Immature natural killer cell (primary cell): ENCODE data around the gene ONECUT3. TPM values are rescaled to one million over a fixed set of nuclear protein-coding genes. Genes with fewer than 3 reads are reported as not detected.
"Not testable (repeated sequence)": the region's sequence is repeated elsewhere in the genome, so short reads cannot be mapped to it uniquely, and the experiment has no call there.

Source experiments
- DNase-seq, 3 donors: peaks; one replicate each; pipeline ENCODE4 v3.0.0; 2022; ENCODE audit warnings: mixed read lengths in 1 of 3
- H3K27ac Mint-ChIP-seq, 6 donors: one replicate each; pipeline ENCODE4 v1.8.0; 2020; ENCODE audit warnings: mixed read lengths in 6 of 6, mild to moderate bottlenecking in 5 of 6, inconsistent platforms in 4 of 6, moderate library complexity in 3 of 6
- H3K27me3 Mint-ChIP-seq, 3 donors: one replicate each; pipeline ENCODE4 v1.8.0; 2020 to 2021; ENCODE audit warnings: low read depth in 3 of 3, mild to moderate bottlenecking in 3 of 3, mixed read lengths in 3 of 3, moderate library complexity in 3 of 3, inconsistent platforms in 1 of 3
- H3K36me3 Mint-ChIP-seq, 3 donors: one replicate each; pipeline ENCODE4 v1.8.0; 2020; ENCODE audit warnings: mixed read lengths in 3 of 3, inconsistent platforms in 2 of 3, mild to moderate bottlenecking in 2 of 3
- H3K4me1 Mint-ChIP-seq, 2 donors: one replicate each; pipeline ENCODE4 v1.8.0; 2020; ENCODE audit warnings: inconsistent platforms in 2 of 2, mild to moderate bottlenecking in 2 of 2, mixed read lengths in 2 of 2, moderate library complexity in 1 of 2
- H3K4me3 Mint-ChIP-seq, 5 donors: one replicate each; pipeline ENCODE4 v1.8.0; 2020; ENCODE audit warnings: mild to moderate bottlenecking in 5 of 5, mixed read lengths in 5 of 5, inconsistent platforms in 3 of 5, moderate library complexity in 3 of 5
- H3K9me3 Mint-ChIP-seq, 6 donors: one replicate each; pipeline ENCODE4 v1.8.0; 2020; ENCODE audit warnings: mild to moderate bottlenecking in 6 of 6, mixed read lengths in 6 of 6, inconsistent platforms in 4 of 6, moderate library complexity in 3 of 6
- polyA plus RNA-seq, 3 donors: library from polyadenylated mRNA; unstranded; fragments of 300-500 nt; fragmentation: Illumina TruSeq; gene quantifications; one replicate each; pipeline ENCODE4 v1.2.3, GENCODE V29; 2021

Gene ONECUT3
- polyA plus RNA-seq, result not detected

DNA sequence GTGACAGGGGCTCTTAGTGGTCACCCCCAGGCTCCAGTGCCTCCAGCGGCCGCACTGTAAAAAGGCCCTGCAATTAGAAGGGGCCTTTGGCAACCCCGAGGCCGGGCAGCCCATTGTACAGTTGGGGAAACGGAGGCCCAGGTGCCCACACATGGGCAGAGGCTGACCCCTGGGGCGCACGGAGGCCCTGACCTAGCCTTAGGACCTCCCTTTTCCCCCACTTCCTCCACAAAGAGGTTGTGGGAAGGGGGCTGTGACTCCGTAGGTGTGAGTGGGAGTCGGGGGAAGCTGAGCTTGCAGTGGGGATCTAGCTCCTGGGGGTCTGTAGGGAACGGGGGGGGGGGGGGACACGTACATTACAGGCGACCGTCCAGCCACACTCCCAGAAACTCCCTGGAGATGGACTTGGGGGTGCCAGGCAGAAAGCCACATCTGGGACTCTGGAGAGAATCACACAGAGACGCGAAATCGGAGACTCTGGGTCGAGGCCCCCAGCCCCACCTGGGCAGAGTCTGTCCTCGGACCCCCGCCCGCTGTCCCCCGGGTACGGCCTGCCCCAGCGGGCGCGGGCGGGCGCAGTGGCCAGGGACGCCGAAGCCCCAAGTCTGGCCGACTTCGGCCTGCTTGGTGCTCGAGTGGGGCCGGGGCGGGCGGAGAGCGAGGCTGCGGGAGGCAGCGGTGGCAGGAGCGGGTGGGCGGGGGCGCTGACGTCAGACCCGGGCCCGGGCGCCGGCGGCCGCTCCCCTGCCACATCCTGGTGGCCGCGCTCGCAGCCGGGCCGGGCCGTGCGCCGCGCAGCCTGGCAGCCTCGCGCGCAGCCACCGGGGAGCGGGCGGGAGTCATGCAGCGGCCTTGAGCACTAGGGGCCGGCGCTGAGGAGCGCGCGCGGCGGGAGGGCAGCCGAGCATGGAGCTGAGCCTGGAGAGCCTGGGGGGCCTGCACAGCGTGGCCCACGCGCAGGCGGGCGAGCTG lies at the start of gene ONECUT3:
Gene ONECUT3, plus strand, starts transcription at position 750 of the 972 bp plus-strand sequence. Its CDS starts 157 bp downstream, at position 907.
- peaks cover 7 to 11% of the 10 kb centered on the region in 2 donors for H3K4me1 Mint-ChIP-seq
- H3K36me3 Mint-ChIP-seq, result no peaks in the 10 kb centered on the region
- H3K27me3 Mint-ChIP-seq, result peaks cover 20 to 46% (median 29%) of the 10 kb centered on the region in 3 donors
- peaks cover 0 to 1% (median 0%) of the 10 kb centered on the region in 6 donors for H3K9me3 Mint-ChIP-seq
- DNase-seq, result no peak
- no peak within 1 kb of the TSS for H3K4me3 Mint-ChIP-seq
- H3K27ac Mint-ChIP-seq, result no peak within 1 kb of the TSS

DNA sequence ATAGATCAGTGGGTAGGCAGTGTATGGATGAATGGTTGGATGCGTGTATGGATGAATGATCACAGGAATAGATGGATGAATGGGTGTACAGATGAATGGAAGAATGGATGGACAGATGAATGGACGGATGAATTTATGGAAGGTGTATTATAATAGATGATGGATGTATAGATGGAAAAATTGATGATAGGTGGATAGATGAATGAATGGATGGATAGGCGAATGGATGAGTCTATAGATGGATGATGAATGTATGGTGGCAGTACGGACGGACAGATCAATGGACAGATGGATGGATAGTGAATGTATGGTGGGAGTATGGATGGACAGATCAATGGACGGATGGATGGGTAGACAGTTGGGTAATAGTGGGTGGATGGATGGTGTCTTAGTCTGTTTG lies 49.0 kb upstream of the ONECUT3 start:
- H3K27ac Mint-ChIP-seq, result no peak overlapping the region

DNA sequence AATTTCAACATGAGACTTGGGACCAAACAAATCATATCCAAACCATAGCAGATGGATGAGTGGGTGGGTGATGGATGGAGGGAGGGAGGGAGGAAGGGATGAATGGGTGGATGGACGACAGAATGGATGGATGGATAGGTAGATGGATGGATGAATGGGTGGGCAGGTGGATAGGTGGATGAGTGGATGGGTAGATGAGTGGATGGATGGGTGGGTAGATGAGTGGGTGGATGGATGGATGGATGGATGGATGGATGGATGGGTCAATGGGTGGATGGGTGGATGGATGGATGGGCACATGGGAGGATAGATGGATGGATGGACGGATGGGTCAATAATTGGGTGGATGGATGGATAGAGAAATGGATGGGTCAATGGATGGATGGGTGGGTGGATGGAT lies 47.9 kb upstream of the ONECUT3 start:
- Mint-ChIP-seq H3K4me1 (peaks cover 0 to 6% of the 10 kb centered on the region in 2 donors), H3K9me3 (peaks cover 0 to 2% (median 0%) of the 10 kb centered on the region in 6 donors), H3K27ac (no peak overlapping the region), H3K27me3 (peaks cover 8 to 13% (median 10%) of the 10 kb centered on the region in 3 donors), H3K36me3 (peaks cover 0 to 6% (median 0%) of the 10 kb centered on the region in 3 donors), H3K4me3 (no peak overlapping the region)
- DNase-seq, result no peak

More for the DNA sequence above, 49.0 kb upstream of the ONECUT3 start:
- DNase-seq, result no peak
- Mint-ChIP-seq H3K4me1 (peaks cover 0 to 6% of the 10 kb centered on the region in 2 donors), H3K4me3 (no peak overlapping the region), H3K36me3 (peaks cover 0 to 6% (median 0%) of the 10 kb centered on the region in 3 donors), H3K9me3 (peaks cover 0 to 2% (median 0%) of the 10 kb centered on the region in 6 donors), H3K27me3 (peaks cover 8 to 13% (median 9%) of the 10 kb centered on the region in 3 donors)

DNA sequence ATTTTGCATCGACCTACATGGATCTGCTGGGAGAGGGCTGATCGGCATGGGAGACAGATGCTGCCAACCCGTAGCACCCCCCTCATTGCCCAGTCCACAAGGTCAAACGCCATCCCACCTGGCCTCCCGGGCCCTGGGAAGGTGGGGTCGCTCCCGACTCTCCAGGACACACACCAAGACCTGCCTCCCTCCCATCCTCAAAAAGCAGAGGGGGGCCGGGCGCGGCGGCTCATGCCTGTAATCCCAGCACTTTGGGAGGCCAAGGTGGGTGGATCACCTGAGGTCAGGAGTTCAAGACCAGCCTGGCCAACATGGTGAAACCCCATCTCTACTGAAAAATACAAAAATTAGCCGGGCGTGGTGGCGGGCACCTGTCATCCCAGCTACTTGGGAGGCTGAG lies 46.7 kb upstream of the ONECUT3 start:
- H3K9me3 Mint-ChIP-seq, H3K4me1 Mint-ChIP-seq, H3K4me3 Mint-ChIP-seq, H3K27me3 Mint-ChIP-seq, H3K36me3 Mint-ChIP-seq, DNase-seq, H3K27ac Mint-ChIP-seq: not testable (repeated sequence)

DNA sequence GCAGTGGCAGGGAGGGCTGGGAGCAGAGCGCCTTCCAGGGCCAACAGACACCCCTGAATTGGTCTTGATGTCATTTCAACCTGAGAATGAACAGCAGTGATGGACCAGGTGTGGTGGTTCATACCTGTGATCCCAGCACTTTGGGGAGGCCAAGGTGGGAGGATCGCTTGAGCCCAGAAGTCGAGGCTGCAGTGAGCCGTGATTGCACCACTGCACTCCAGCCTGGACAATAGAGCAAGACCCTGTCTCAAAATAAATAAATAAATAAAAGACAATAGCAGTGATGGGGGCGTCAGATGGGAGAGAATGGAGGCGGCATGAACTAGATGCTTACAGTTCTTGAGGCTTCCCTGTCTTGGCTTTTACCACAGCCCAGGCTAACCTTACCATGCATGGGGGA lies 46.1 kb upstream of the ONECUT3 start:
- peaks cover 0 to 2% (median 0%) of the 10 kb centered on the region in 6 donors for H3K9me3 Mint-ChIP-seq

DNA sequence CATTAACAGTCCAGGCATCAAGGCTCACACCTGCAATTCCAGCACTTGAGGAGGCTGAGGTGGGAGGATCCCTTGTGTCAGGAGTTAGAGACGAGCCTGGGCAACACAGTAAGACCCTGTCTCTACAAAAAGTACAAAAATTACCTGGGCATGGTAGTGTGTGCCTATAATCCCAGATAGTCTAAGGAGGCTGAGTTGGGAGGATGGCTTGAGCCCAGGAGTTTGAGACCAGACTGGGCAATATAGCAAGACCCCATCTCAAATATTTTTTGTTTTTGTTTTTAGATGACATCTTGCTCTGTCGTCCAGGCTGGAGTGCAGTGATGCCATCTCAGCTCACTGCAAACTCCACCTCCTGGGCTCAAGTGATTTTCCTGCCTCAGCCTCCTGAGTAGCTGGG lies 40.1 kb upstream of the ONECUT3 start:
- H3K27ac Mint-ChIP-seq, result no peak overlapping the region

More for the DNA sequence above, 46.1 kb upstream of the ONECUT3 start:
- Mint-ChIP-seq H3K4me3 (no peak overlapping the region), H3K4me1 (no peaks in the 10 kb centered on the region), H3K27me3 (peaks cover 4 to 6% (median 5%) of the 10 kb centered on the region in 3 donors), H3K36me3 (no peaks in the 10 kb centered on the region), H3K27ac (no peak overlapping the region)
- DNase-seq, result no peak

DNA sequence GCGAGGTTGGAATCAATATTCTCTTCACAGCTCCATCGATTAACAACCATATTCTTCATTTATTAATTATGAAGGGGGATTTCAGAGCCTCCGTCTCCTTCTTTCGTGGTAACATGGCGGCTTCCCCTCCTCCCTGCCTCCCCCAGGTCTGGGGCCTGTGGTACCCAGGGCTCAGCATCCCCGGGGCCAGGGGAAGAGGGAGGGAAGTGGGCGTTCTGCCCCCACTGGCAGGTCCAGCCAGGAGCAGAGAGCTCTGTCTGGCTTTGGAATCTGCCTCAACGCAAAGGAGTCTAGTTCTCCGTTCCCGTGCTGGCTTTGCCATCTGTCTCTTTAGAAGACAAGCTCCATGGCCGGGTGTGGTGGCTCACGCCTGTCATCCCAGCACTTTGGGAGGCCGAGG lies 37.8 kb upstream of the ONECUT3 start:
- H3K27me3 Mint-ChIP-seq, result peaks cover 3 to 19% (median 12%) of the 10 kb centered on the region in 3 donors
- no peak for DNase-seq
- H3K27ac Mint-ChIP-seq, result no peak overlapping the region
- no peaks in the 10 kb centered on the region for H3K4me1 Mint-ChIP-seq
- H3K36me3 Mint-ChIP-seq, result peaks cover 0 to 4% (median 0%) of the 10 kb centered on the region in 3 donors
- peaks cover 0 to 3% (median under 1%) of the 10 kb centered on the region in 6 donors for H3K9me3 Mint-ChIP-seq
- H3K4me3 Mint-ChIP-seq, result no peak overlapping the region

More for the DNA sequence above, 40.1 kb upstream of the ONECUT3 start:
- peaks cover 0 to 3% (median under 1%) of the 10 kb centered on the region in 6 donors for H3K9me3 Mint-ChIP-seq
- H3K36me3 Mint-ChIP-seq, result peaks cover 0 to 4% (median 0%) of the 10 kb centered on the region in 3 donors
- H3K4me1 Mint-ChIP-seq, result no peaks in the 10 kb centered on the region
- H3K4me3 Mint-ChIP-seq, result no peak overlapping the region
- H3K27me3 Mint-ChIP-seq, result peaks cover 5 to 10% (median 9%) of the 10 kb centered on the region in 3 donors
- DNase-seq, result no peak

DNA sequence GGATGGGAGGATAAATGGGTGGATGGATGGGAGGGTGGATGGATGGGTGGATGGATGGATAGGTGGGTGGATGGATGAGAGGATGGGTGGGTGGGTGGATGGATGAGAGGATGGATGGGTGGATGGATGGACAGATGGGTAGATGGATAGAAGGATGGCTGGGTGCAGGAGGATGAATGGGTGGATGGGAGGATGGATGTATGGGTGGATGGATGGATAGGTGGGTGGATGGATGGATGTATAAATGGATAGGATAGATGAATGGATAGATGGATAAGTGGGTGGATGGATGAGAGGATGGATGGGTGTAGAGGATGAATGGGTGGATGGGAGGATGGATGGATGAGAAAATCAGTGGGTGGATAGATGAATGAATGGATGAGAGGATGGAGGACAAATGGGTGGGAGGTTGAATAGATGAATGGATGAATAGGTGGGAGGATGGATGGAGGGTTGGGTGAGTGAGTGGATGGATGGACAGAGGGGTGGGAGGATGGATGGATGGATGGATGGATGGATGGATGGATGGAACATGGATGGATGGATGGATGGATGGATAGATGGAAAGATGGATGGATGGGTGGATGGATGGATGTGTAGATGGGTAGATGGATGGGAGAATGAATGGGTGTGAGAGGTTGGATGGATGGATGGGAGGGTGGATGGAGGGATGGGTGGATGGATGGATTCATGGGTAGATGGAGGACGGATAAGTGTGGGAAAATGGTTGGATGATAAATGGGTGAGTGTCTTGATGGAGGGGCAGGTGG lies 35.9 kb upstream of the ONECUT3 start:
- Mint-ChIP-seq H3K4me1 (no peaks in the 10 kb centered on the region), H3K27ac (no peak overlapping the region)

DNA sequence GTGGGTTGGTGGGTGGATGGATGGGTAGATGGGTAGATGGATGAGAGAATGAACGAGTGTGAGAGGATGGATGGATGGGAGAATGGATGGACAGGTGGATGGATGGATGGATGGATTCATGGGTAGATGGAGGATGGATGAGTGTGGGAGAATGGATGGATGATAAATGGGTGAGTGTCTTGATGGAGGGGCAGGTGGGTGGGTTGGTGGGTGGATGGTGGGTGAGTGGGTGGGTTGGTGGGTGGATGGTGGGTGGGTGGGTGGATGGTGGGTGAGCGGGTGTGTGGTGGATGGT lies 35.4 kb upstream of the ONECUT3 start:
- Mint-ChIP-seq H3K36me3 (peaks cover 0 to 4% (median 0%) of the 10 kb centered on the region in 3 donors), H3K27me3 (peaks cover 3 to 24% (median 16%) of the 10 kb centered on the region in 3 donors), H3K4me1 (no peaks in the 10 kb centered on the region), H3K27ac (no peak overlapping the region), H3K9me3 (peaks cover 0 to 3% (median under 1%) of the 10 kb centered on the region in 6 donors), H3K4me3 (no peak overlapping the region)
- DNase-seq, result no peak

More for the DNA sequence above, 35.9 kb upstream of the ONECUT3 start:
- Mint-ChIP-seq H3K27me3 (peaks cover 3 to 20% (median 16%) of the 10 kb centered on the region in 3 donors), H3K9me3 (peaks cover 0 to 3% (median under 1%) of the 10 kb centered on the region in 6 donors), H3K36me3 (peaks cover 0 to 4% (median 0%) of the 10 kb centered on the region in 3 donors), H3K4me3 (no peak overlapping the region)
- no peak for DNase-seq

DNA sequence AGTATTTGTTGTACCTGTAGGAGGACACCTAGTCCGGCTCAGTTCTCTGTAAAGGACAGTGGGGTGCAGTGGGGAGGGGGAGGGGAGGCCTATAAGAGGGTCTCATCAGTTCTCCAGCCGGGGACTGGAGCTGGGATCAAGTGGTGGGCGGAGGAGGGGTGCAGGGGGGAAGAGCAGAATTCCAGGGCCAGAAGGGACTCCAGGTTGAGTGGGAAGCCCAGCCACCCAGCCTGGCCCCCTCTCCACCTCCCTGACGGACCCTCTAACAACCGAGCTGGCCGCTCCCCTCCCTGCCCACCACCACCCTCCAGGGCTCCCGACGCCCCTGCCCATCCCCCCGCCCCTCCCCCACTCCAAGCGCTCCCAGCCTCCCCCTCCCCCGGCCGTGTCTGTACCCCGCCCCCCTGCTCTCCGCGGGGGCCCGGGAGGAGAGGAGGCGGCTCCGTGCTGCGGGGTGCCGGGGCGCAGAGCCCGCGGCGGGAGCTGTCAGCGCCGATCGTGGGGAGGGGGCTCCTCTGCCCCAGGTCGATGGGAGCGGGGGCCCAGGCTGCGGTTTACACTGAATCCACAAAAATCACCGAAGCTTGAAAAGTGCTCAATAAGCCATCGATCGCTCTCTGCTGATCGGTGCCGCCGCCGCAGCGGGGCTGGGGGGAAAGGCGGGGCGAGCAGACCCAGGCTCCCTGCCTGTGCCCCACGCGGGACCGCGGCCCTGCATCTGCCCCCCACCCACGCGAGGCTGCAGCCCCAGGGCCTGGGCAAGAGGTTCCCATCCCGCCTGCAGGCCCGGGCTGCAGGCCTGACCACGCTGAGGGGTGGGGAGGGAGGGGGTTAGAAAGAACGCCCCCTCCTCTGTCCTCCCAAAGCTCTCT lies 34.6 kb upstream of the ONECUT3 start:
- peaks cover 0 to 3% (median 1%) of the 10 kb centered on the region in 6 donors for H3K9me3 Mint-ChIP-seq
- no peaks in the 10 kb centered on the region for H3K4me1 Mint-ChIP-seq
- DNase-seq, result no peak
- H3K4me3 Mint-ChIP-seq, result no peak overlapping the region
- no peak overlapping the region for H3K27ac Mint-ChIP-seq
- H3K27me3 Mint-ChIP-seq, result peaks cover 3 to 27% (median 18%) of the 10 kb centered on the region in 3 donors
- H3K36me3 Mint-ChIP-seq, result peaks cover 0 to 4% (median 0%) of the 10 kb centered on the region in 3 donors

DNA sequence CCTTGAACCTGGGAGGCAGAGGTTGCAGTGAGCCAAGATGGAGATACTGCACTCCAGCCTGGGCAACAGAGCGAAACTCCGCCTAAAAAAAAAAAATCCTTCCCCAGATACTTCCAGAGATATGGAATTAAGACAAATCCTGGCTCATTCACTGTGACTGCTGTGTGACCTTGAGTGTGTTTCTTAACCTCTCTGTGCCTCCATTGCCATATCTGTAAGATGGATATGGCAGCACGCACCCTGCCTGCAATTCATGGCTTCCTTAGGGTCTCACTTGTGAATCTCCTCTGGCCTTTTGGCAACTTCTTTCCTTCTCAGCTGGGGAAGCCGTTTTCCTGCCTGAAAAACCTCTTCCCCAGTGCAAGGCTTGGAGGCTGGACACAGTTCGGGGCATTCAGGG lies 33.8 kb upstream of the ONECUT3 start:
- Mint-ChIP-seq H3K27ac (no peak overlapping the region), H3K9me3 (peaks cover 0 to 3% (median 1%) of the 10 kb centered on the region in 6 donors), H3K27me3 (peaks cover 3 to 28% (median 18%) of the 10 kb centered on the region in 3 donors), H3K4me1 (no peaks in the 10 kb centered on the region), H3K36me3 (peaks cover 0 to 4% (median 0%) of the 10 kb centered on the region in 3 donors), H3K4me3 (no peak overlapping the region)
- no peak for DNase-seq

DNA sequence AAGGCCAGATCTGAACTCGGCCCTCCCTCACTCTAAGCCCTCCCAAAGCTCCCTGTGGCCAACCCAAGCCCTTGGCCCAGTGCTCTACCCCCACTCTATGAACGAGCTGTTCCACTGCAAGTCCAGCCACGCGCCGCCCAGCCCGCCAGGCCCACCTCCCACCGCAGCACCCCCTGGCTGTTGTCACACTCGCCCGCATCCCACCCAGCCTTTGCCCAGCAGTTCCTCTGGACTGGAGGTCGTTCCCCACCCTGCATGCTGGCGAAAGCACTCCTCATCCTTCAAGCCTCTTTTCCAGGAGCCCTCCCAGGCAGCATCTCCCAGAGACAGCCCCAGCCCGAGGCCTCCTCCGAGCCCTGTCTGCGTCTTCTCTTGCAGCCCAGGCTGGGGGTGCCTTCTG lies 33.1 kb upstream of the ONECUT3 start:
- no peaks in the 10 kb centered on the region for H3K4me1 Mint-ChIP-seq
- H3K27me3 Mint-ChIP-seq, result peaks cover 10 to 29% (median 18%) of the 10 kb centered on the region in 3 donors
- no peak overlapping the region for H3K27ac Mint-ChIP-seq
- peaks cover 0 to 4% (median 0%) of the 10 kb centered on the region in 3 donors for H3K36me3 Mint-ChIP-seq
- no peak overlapping the region for H3K4me3 Mint-ChIP-seq
- DNase-seq, result no peak
- H3K9me3 Mint-ChIP-seq, result peaks cover 0 to 3% (median 1%) of the 10 kb centered on the region in 6 donors
